A549 treated with dexamethasone at 1 μM for 4 hours (cell line): Measurements from ENCODE around the gene ATP8B4. TPM values are rescaled to one million over a fixed set of nuclear protein-coding genes. Genes with fewer than 3 reads are reported as not detected.

Source experiments
- total RNA-seq: library from RNA; stranded (reverse); fragments of 200-300 nt; extraction: Qiagen RNA extraction; gene quantifications from 5 replicates; pipeline ENCODE4 v1.2.3, GENCODE V29; 2022

Gene ATP8B4, protein sequence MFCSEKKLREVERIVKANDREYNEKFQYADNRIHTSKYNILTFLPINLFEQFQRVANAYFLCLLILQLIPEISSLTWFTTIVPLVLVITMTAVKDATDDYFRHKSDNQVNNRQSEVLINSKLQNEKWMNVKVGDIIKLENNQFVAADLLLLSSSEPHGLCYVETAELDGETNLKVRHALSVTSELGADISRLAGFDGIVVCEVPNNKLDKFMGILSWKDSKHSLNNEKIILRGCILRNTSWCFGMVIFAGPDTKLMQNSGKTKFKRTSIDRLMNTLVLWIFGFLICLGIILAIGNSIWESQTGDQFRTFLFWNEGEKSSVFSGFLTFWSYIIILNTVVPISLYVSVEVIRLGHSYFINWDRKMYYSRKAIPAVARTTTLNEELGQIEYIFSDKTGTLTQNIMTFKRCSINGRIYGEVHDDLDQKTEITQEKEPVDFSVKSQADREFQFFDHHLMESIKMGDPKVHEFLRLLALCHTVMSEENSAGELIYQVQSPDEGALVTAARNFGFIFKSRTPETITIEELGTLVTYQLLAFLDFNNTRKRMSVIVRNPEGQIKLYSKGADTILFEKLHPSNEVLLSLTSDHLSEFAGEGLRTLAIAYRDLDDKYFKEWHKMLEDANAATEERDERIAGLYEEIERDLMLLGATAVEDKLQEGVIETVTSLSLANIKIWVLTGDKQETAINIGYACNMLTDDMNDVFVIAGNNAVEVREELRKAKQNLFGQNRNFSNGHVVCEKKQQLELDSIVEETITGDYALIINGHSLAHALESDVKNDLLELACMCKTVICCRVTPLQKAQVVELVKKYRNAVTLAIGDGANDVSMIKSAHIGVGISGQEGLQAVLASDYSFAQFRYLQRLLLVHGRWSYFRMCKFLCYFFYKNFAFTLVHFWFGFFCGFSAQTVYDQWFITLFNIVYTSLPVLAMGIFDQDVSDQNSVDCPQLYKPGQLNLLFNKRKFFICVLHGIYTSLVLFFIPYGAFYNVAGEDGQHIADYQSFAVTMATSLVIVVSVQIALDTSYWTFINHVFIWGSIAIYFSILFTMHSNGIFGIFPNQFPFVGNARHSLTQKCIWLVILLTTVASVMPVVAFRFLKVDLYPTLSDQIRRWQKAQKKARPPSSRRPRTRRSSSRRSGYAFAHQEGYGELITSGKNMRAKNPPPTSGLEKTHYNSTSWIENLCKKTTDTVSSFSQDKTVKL
- total RNA-seq = 0.72 to 1.1 TPM (median 0.94 TPM) in 5 replicates

DNA sequence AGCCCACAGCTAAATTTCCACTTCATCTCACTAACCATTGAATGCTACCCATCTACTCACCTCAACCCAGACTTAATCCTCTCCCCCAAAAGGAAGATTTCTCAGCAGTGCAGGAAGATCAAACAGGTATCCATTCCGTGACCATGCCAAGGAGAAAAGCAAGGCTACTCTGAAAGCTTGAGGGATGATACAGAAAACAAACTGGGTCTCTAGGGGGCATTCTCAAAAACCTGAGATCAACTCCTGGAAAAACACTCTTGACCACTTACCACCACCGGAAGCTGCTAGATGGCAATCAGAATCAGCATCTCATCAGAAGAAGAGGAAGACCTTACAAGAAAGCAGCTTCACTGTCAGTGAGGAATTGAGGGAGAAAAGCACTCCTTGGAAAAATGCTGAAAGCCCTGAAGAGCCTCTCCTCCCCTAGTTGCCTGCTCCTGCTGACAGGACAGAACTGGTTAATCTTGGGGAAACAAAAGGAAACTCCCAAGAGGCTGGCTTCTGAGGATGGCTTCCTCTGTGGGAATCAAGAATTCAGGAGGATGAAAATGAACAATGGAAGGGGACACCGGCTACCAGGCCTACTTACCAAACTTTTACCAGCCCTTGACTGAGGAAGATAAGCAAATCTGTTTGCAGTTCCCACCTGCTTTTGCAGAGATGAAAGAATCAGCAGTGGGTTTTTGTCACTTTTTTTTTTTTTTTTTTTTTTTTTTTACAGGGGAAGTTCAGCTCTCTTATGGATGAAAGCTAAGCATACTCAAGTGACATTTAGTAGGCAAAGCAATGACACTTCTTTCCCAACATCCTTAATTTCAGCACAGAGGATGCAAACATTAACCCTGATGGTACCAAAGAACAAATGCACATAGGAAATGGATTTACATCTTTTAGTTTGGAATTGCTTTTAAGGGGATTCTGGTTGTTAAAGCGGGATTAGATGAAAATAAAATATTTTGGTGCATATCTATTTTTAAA is at the start of gene ATP8B4:
Gene ATP8B4, minus strand, starts transcription at position 171 of the 978 bp plus-strand sequence. CDS start 12,267 bp downstream, outside the sequence.

Other genes with a start within 250 kb of the ATP8B4 start
- 28.1 to 40.4 TPM (median 38.5 TPM) in 5 replicates for gene SLC27A2, start 63.0 kb upstream of the ATP8B4 start, total RNA-seq
- gene HDC, start 146.5 kb upstream of the ATP8B4 start, total RNA-seq = 0.05 to 0.09 TPM (median 0.08 TPM) in 4 of 5 replicates, not detected in the other
- gene GABPB1, start 236.0 kb upstream of the ATP8B4 start, total RNA-seq = 31.5 to 37.3 TPM (median 35.4 TPM) in 5 replicates